Psoas muscle (tissue), 8 donors: Measurements from ENCODE around the gene ZNF333. TPM values are rescaled to one million over a fixed set of nuclear protein-coding genes. Genes with fewer than 3 reads are reported as not detected.

Experiments used
- ATAC-seq, 4 donors: fragments of 200-7000 bp; cut with Tn5 transposase; one replicate each; pipeline ENCODE4 v1.9.1; 2020; ENCODE audit warnings: moderate library complexity in 3 of 4, mild to moderate bottlenecking in 2 of 4
- DNase-seq, 2 donors: peaks; one replicate each; pipeline ENCODE4 v3.0.0-alpha.2; 2020
- H3K27ac ChIP-seq: fragments of 200-600 bp; one replicate; pipeline ENCODE4 v1.8.0; 2022
- H3K27me3 ChIP-seq, 3 donors: fragments of 200-600 bp in 1 of 3; one replicate each; pipeline versions ENCODE4 v1.6.1 to v1.8.0; 2013 to 2022; ENCODE audit warnings: low read length in 2 of 3, mild to moderate bottlenecking in 2 of 3, moderate library complexity in 1 of 3; ENCODE audit not compliant: insufficient read depth in 3 of 3
- H3K36me3 ChIP-seq, 2 donors: fragments of 200-600 bp in 1 of 2; one replicate each; pipeline versions ENCODE4 v1.6.1 to v1.8.0; 2013 to 2022; ENCODE audit warnings: low read depth in 1 of 2, mild to moderate bottlenecking in 1 of 2, moderate library complexity in 1 of 2; ENCODE audit not compliant: insufficient read depth in 1 of 2
- H3K4me1 ChIP-seq: fragments of 200-600 bp; one replicate; pipeline ENCODE4 v1.8.0; 2022
- H3K4me3 ChIP-seq: fragments of 200-600 bp; one replicate; pipeline ENCODE4 v1.8.0; 2022; ENCODE audit warnings: mild to moderate bottlenecking
- H3K9me3 ChIP-seq: fragments of 200-600 bp; one replicate; pipeline ENCODE4 v1.8.0; 2022
- CTCF ChIP-seq: fragments of 200-600 bp; IDR thresholded peaks from one replicate; pipeline ENCODE4 v1.8.0; 2022; ENCODE audit warnings: antibody characterized with exemption
- WGBS, 3 donors: extraction: QIAGEN DNeasy Blood & Tissue Kit; methylation state at CpG; one replicate each; pipeline versions ENCODE4 v1.1.6 to v1.1.7; 2013; 5-methylcytosine and 5-hydroxymethylcytosine counted together
- intact Hi-C, 2 donors: fragments of 100-400 bp; cut with DNase I; formaldehyde crosslinking; loops; one replicate each; pipeline versions ENCODE4 v1.11.0 to v1.14.2; 2022
- polyA plus RNA-seq, 3 donors: library from polyadenylated mRNA; stranded (reverse); fragments of 200-250 nt; gene quantifications; one replicate each; pipeline ENCODE4 v1.2.3, GENCODE V29; 2013
- total RNA-seq, 4 donors: library from RNA; stranded (reverse); fragmentation: NEBNext Ultra II Directional in 2 of 4; extraction: Animal tissue kit (Norgen Biotek cat#: 25700) in 2 of 4; gene quantifications; one replicate each; pipeline versions ENCODE4 v1.2.1 to v1.2.4, GENCODE V29; 2021 to 2023
- donor health status: healthy with polysubstance abuse.
- donor health status: DM: no; HTN: no; CAD: no; lungs with moderate emphysema.
- donor health status: Bipolar disorder and iron deficiency.
- donor health status: healthy.
- donor health status: DM: yes; HTN: yes; CAD: no.
- donor health status: DM: no; HTN: no; CAD: no.
- donor health status: DM: no; HTN: no; CAD: no.
- donor health status: DM: yes; HTN: yes; CAD: no.

The ZNF333 gene
- total and polyA plus RNA-seq, 7 donors: 6.8 to 16.0 (median 8.9) TPM

DNA sequence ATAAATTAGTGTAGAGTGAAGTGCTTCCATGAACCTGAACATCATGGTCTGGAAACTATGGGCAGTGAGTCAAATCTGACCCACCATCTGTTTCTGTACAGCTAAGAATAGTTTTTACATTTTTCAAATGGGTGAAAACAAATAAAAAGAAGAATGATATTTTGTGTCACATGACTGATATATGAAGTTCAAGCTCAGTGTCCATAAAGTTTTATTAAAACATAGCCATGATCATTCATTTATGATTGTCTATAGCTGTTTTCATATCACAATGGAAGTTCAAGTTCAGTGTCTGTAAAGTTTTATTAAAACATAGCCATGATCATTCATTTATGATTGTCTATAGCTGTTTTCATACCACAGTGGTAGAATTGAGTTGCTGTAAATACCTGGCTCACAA, 42.7 kb downstream of the ZNF333 start:
- Histone ChIP-seq H3K27ac (no peak overlapping the region), H3K9me3 (peaks cover 19% of the 10 kb centered on the region), H3K4me1 (no peaks in the 10 kb centered on the region), H3K27me3 (peaks cover 0 to 1% (median 0%) of the 10 kb centered on the region in 3 donors), H3K36me3 (no peaks in the 10 kb centered on the region), H3K4me3 (no peak overlapping the region)
- no peak for DNase-seq
- no peak for TF ChIP-seq CTCF
- ATAC-seq: no peak
- intact Hi-C loops: no loop called here

DNA sequence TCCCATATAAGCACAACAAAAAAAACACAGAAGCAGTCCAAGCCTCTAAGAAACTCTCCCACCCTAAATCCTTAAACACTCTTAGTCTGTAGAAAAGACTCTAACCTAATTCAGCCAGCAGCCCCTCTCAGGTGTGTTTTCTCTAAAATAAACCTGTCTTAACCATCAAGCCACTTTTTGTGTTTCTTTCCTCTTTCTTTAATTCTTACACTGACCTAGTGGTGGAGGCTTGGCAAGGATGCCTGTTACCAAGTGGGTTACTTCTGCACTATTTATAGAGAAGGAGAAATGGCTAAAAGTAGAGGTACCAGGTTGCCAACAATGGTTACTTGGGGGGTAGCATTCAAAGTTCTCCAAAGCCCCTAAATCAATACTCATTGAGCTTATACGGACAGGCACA, 43.7 kb downstream of the ZNF333 start:
- 0 to 90% (median 41%) methylated on average over 1 of the region's 1 CpG for WGBS, 3 donors
- Histone ChIP-seq H3K27me3 (peaks cover 0 to 1% (median 0%) of the 10 kb centered on the region in 3 donors), H3K27ac (no peak overlapping the region), H3K4me3 (no peak overlapping the region), H3K36me3 (no peaks in the 10 kb centered on the region), H3K4me1 (no peaks in the 10 kb centered on the region), H3K9me3 (peaks cover 14% of the 10 kb centered on the region)
- intact Hi-C loops: no loop called here
- no peak for ATAC-seq
- no peak for TF ChIP-seq CTCF
- no peak for DNase-seq

- ATAC-seq: no peak
- no peaks in the 10 kb centered on the region for H3K36me3 ChIP-seq
- no peaks in the 10 kb centered on the region for H3K4me1 ChIP-seq
- H3K27me3 ChIP-seq: peaks cover 0 to 1% (median 0%) of the 10 kb centered on the region in 3 donors
- no peak overlapping the region for H3K27ac ChIP-seq
- no peaks in the 10 kb centered on the region for H3K9me3 ChIP-seq
- intact Hi-C loops: no loop called here
- 67 to 71% (median 69%) methylated on average over 4 to 5 of the region's 5 CpGs for WGBS, 3 donors
- DNase-seq: no peak
- TF ChIP-seq CTCF: no peak
- H3K4me3 ChIP-seq: no peak overlapping the region
Measured at GRCh38 chr19:14735915-14736314, 46.1 kb downstream of the ZNF333 start.

DNA sequence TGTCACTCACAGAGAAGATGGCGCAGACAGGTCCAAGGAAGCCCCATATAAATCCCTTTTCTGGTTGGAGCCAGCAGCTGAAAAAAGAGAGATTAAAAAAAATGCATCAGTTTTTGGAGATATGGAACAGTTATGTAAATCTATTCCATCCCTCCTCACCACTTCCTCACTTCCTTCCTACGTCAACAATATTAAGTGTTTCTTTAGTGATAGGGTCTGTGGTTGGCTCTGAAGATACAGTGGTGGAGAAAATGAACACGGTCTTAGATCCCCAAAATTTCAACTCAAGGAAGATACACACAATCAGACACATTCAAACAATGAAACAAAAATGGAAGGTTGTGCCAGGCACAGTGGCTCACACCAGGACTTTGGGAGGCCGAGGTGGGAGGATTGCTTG, 57.0 kb downstream of the ZNF333 start:
- Histone ChIP-seq H3K4me1 (no peaks in the 10 kb centered on the region), H3K27ac (no peak overlapping the region), H3K27me3 (no peaks in the 10 kb centered on the region), H3K36me3 (no peaks in the 10 kb centered on the region), H3K9me3 (peaks cover 4% of the 10 kb centered on the region), H3K4me3 (no peak overlapping the region)
- 68 to 83% (median 81%) methylated on average over 4 of the region's 4 CpGs for WGBS, 3 donors
- intact Hi-C loops: no loop called here
- ATAC-seq (no peak), DNase-seq (no peak)
- TF ChIP-seq CTCF: no peak

GRCh38 chr19:14748601-14749000, 58.8 kb downstream of the ZNF333 start:
- Histone ChIP-seq H3K9me3 (peaks cover 4% of the 10 kb centered on the region), H3K4me1 (no peaks in the 10 kb centered on the region), H3K4me3 (no peak overlapping the region), H3K27me3 (no peaks in the 10 kb centered on the region), H3K27ac (no peak overlapping the region), H3K36me3 (no peaks in the 10 kb centered on the region)
- no peak for TF ChIP-seq CTCF
- ATAC-seq (no peak), DNase-seq (no peak)
- intact Hi-C loops: no loop called here
- WGBS, 3 donors: 61 to 81% (median 69%) methylated on average over 6 of the region's 6 CpGs
